Sigmoid colon (tissue), 4 donors: ENCODE results near the gene DFFB.

Source experiments
- EP300 ChIP-seq, 4 donors: sonication (generic); formaldehyde crosslinking; IDR thresholded peaks; one replicate each; pipeline ENCODE4 v1.6.1; 2017; ENCODE audit warnings: antibody characterized with exemption in 4 of 4
- POLR2A ChIP-seq, 2 donors: fragments of 450-650 bp; IDR thresholded peaks; one replicate each; pipeline ENCODE4 v1.6.1; 2016; ENCODE audit warnings: antibody characterized with exemption in 2 of 2, mild to moderate bottlenecking in 2 of 2, moderate library complexity in 2 of 2
- TF ChIP-seq, protein P1 (sequence below), 4 experiments: fragments of 450-650 bp in 3 of 4; fragments of 200-600 bp in 1 of 4; IDR thresholded peaks; one replicate each; pipeline ENCODE4 v1.5.1; 2016 to 2019; ENCODE audit warnings: antibody characterized with exemption in 4 of 4, mild to moderate bottlenecking in 3 of 4, moderate library complexity in 2 of 4

- TF ChIP-seq, protein P1, sequence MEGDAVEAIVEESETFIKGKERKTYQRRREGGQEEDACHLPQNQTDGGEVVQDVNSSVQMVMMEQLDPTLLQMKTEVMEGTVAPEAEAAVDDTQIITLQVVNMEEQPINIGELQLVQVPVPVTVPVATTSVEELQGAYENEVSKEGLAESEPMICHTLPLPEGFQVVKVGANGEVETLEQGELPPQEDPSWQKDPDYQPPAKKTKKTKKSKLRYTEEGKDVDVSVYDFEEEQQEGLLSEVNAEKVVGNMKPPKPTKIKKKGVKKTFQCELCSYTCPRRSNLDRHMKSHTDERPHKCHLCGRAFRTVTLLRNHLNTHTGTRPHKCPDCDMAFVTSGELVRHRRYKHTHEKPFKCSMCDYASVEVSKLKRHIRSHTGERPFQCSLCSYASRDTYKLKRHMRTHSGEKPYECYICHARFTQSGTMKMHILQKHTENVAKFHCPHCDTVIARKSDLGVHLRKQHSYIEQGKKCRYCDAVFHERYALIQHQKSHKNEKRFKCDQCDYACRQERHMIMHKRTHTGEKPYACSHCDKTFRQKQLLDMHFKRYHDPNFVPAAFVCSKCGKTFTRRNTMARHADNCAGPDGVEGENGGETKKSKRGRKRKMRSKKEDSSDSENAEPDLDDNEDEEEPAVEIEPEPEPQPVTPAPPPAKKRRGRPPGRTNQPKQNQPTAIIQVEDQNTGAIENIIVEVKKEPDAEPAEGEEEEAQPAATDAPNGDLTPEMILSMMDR (IDR thresholded peaks at IDR 0.05): no peak
- TF ChIP-seq POLR2A (IDR thresholded peaks at IDR 0.05): no peak
- no peak for TF ChIP-seq EP300 (IDR thresholded peaks at IDR 0.05)
These were observed 39.3 kb upstream of the DFFB start for GRCh38 chr1:3817821-3818597.
